Stromal cell of bone marrow (primary cell): Measurements from ENCODE around the gene QSOX2.
A peak's percentile ranks its signal among the peaks of the same experiment; 100 is the strongest.
"Not testable (repeated sequence)": the region's sequence is repeated elsewhere in the genome, so short reads cannot be mapped to it uniquely, and the experiment has no call there.

ENCODE experiments used
- DNase-seq: peaks from one replicate; pipeline ENCODE4 v3.0.0-alpha.2; 2012; ENCODE audit warnings: low read depth

The QSOX2 gene

GRCh38 chr9:136266641-136267040 is 21.0 kb upstream of the QSOX2 start:
- DNase-seq, result not testable (repeated sequence)

GRCh38 chr9:136265561-136266355 is 20.1 kb upstream of the QSOX2 start:
- DNase-seq, result no peak

- no peak for DNase-seq
These were observed 19.1 kb upstream of the QSOX2 start for GRCh38 chr9:136264441-136265405.

GRCh38 chr9:136264031-136264430 is 18.4 kb upstream of the QSOX2 start:
- no peak for DNase-seq

DNA sequence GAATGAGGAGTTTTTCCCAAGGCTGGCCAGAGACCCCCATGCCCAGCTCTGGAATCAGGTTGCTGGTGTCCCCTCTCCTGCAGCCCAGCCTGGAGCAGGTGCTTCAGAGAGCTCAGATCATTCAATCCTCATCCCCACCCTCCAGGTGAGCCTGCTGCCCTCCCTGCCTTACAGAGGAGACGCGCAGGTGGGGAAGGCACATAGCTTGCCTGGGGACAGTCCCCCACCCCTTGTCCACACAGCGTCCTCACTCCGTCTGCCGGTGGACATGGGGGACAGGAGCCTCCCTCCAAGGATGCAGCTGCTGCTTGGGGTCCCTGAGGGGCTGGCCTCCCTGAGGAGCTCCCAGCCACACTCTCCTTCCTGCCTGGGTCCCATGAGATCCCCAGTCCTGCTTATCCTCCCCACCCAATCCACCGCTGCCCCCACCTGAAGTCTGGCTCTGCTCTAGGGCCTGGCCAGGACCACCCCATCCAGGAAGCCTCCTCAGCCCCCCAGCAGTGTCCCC is 17.1 kb upstream of the QSOX2 start:
- no peak for DNase-seq

GRCh38 chr9:136261686-136262430 is 16.2 kb upstream of the QSOX2 start:
- DNase-seq, result no peak

- DNase-seq, result no peak
These were observed 15.4 kb upstream of the QSOX2 start for GRCh38 chr9:136260936-136261472.

- no peak for DNase-seq
These were observed 14.9 kb upstream of the QSOX2 start for GRCh38 chr9:136260521-136260920.

DNA sequence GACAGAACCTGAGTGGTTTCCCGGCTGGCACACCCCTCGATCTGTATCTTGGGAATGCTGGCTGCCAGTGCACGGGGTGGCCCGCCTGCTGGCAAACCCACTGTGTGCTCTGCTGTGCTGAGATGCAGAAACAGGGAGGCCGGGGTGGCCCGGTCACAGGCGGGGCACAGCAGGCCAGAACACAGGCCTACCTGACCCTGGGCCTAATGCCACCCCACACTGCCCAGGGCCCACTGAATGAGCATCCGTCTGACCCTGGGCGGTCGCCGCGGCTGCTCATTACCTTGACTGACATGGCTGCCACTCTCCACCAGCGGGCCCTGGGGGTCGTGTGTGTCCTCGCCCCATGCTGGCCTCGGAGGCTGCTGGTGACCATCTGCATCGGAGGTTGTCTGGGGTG is 14.2 kb upstream of the QSOX2 start:
- no peak for DNase-seq

DNA sequence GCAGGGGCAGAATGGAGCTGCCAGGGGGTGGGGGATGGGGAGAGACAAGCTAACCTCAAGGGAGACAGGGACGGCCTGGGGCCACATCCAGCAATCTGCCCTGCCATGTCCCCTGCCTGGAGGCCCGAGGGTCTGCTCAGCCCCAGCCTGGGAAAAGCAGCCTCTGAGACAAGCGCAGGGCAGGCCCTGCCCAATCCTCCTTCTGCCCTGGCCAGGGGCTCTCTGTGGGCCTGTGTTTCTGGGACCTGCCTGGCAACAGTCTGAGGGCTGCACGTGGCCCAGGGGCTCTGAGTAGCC is 13.9 kb upstream of the QSOX2 start:
- no peak for DNase-seq

GRCh38 chr9:136258786-136259516 is 13.3 kb upstream of the QSOX2 start:
- DNase-seq, result no peak

DNA sequence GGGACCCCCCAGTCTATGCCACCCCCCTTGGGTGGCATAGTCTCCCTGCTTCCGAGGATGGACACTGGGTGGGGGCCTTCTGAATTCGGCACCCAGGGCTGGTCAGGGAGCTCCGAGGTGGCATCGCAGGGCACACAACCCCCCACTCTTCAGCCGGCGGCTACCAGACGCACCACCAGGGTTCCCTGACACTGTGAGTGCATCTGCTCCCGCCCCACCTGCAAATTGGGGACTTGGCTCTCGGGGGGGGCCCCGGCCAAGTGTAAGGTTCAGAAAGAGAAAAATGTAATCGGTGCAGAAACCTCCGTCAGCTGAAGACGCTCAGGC is 12.7 kb upstream of the QSOX2 start:
- no peak for DNase-seq

GRCh38 chr9:136257381-136258298 is 12.0 kb upstream of the QSOX2 start:
- DNase-seq, result no peak

- DNase-seq, result no peak
These were observed 10.6 kb upstream of the QSOX2 start for GRCh38 chr9:136255896-136256890.

GRCh38 chr9:136255166-136255538 is 9.5 kb upstream of the QSOX2 start:
- DNase-seq, result peak; percentile 22

DNA sequence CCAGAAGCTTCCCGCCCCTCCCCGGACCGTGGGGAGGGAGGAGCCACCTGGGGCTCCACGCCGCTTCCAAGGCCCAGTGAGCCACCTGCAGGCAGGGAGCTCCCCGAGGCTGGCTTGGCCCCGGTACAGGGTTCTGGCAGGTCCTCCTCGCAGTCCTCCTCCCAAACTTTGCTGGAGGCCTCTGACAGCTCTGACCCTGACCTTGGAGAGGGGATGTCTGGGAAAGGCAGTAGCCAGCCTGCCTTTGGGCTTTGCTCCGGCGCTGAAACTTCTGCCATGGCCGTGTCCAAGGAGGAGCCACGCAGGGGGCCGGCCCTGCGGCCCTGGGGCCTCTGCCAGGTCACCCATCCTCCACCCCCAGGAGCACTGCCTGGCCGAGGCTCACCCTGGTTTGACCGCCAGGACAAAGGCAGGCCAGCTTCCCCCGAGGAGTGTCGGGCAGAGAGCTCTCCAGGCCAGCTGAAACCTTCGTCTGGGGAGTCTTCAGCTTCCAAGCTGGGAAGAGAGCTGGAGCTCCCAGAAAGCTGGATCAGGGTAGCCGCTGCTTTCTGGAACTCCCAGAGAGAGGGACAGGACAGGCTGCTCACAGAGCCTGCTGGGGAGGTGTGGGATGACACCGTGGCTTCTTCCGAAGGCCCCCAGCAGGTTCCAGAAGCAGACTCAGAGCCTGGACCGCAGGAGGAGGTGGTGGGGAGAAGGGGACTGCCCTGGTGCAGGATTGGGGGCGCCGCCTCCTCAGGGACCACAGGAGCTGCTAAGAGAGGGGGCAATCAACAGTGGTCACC is 9.0 kb upstream of the QSOX2 start:
- DNase-seq, result no peak

GRCh38 chr9:136253246-136254130 is 7.9 kb upstream of the QSOX2 start:
- DNase-seq, result no peak
